ENCODE measurements around the gene SYNGR2.

The SYNGR2 gene

GRCh38 chr17:78173097-78173715 is 4.8 kb downstream of the SYNGR2 start:
- no peak for DNase-seq

- no peak for DNase-seq
Measured at GRCh38 chr17:78174346-78174869, 6.0 kb downstream of the SYNGR2 start.

- no peak for DNase-seq
Measured at GRCh38 chr17:78174870-78175642, 6.7 kb downstream of the SYNGR2 start.

- no peak for DNase-seq
Measured at GRCh38 chr17:78175643-78175981, 7.2 kb downstream of the SYNGR2 start.

- peak; percentile 31 for DNase-seq
Measured at GRCh38 chr17:78176548-78177025, 8.2 kb downstream of the SYNGR2 start.

GRCh38 chr17:78179372-78179771 is 11.0 kb downstream of the SYNGR2 start:
- peak; percentile 75 for DNase-seq

- DNase-seq, result no peak
Measured at GRCh38 chr17:78180083-78180482, 11.7 kb downstream of the SYNGR2 start.

- no peak for DNase-seq
Measured at GRCh38 chr17:78180508-78180907, 12.1 kb downstream of the SYNGR2 start.

GRCh38 chr17:78182504-78182903 is 14.1 kb downstream of the SYNGR2 start:
- DNase-seq, result no peak

- DNase-seq, result no peak
Measured at GRCh38 chr17:78183916-78184315, 15.5 kb downstream of the SYNGR2 start.

GRCh38 chr17:78184351-78184750 is 16.0 kb downstream of the SYNGR2 start:
- no peak for DNase-seq

GRCh38 chr17:78184868-78185267 is 16.5 kb downstream of the SYNGR2 start:
- no peak for DNase-seq

GRCh38 chr17:78185981-78186691 is 17.8 kb downstream of the SYNGR2 start:
- DNase-seq, result peak; percentile 69

- peak; percentile 98 for DNase-seq
Measured at GRCh38 chr17:78186692-78187595, 18.6 kb downstream of the SYNGR2 start, which contains the start of the genes AFMID and TK1. AFMID (plus strand) TSS chr17:78187362; CDS start chr17:78187371, 9 bp downstream. TK1 (minus strand) TSS chr17:78187052; CDS start chr17:78186994, 58 bp downstream.

- DNase-seq, result no peak
Measured at GRCh38 chr17:78196716-78197115, 28.3 kb downstream of the SYNGR2 start.

GRCh38 chr17:78197147-78197832 is 28.9 kb downstream of the SYNGR2 start:
- DNase-seq, result no peak

- no peak for DNase-seq
Measured at GRCh38 chr17:78200451-78200850, 32.1 kb downstream of the SYNGR2 start.

- DNase-seq, result no peak
Measured at GRCh38 chr17:78202666-78203065, 34.3 kb downstream of the SYNGR2 start.

GRCh38 chr17:78204387-78205123 is 36.2 kb downstream of the SYNGR2 start:
- DNase-seq, result no peak

- DNase-seq, result no peak
Measured at GRCh38 chr17:78205124-78205775, 36.9 kb downstream of the SYNGR2 start.

Measured in EL (cell line).